ENCODE data around the gene TMEM229B. TPM values are rescaled to one million over a fixed set of nuclear protein-coding genes. Genes with fewer than 3 reads are reported as not detected.

Gene TMEM229B
- total RNA-seq, 2 donors from 2014 or later: 1.3 to 2.9 TPM

GRCh38 chr14:67477926-67478799, 10.4 kb downstream of the TMEM229B start:
- peaks cover 0 to under 1% of the 10 kb centered on the region in 2 donors for H3K4me1 ChIP-seq
- no peak overlapping the region for H3K27ac ChIP-seq
- no peak for TF ChIP-seq CTCF (IDR thresholded peaks at IDR 0.05)
- no peak for DNase-seq (ENCODE audit: low spot score)
- H3K27me3 ChIP-seq: no peaks in the 10 kb centered on the region
- no peaks in the 10 kb centered on the region for H3K9me3 ChIP-seq
- H3K4me3 ChIP-seq: no peak overlapping the region
- H3K36me3 ChIP-seq: no peaks in the 10 kb centered on the region

- no peak for TF ChIP-seq CTCF (IDR thresholded peaks at IDR 0.05)
- Histone ChIP-seq H3K9me3 (no peaks in the 10 kb centered on the region), H3K27me3 (no peaks in the 10 kb centered on the region), H3K4me3 (no peak overlapping the region), H3K4me1 (no peaks in the 10 kb centered on the region), H3K27ac (no peak overlapping the region), H3K36me3 (no peaks in the 10 kb centered on the region)
- DNase-seq (ENCODE audit: low spot score): no peak
These were observed 14.2 kb downstream of the TMEM229B start for GRCh38 chr14:67474366-67474765.

- DNase-seq (ENCODE audit: low spot score): no peak
- TF ChIP-seq CTCF (IDR thresholded peaks at IDR 0.05): no peak
- Histone ChIP-seq H3K9me3 (no peaks in the 10 kb centered on the region), H3K4me1 (no peaks in the 10 kb centered on the region), H3K27me3 (no peaks in the 10 kb centered on the region), H3K4me3 (no peak overlapping the region), H3K27ac (no peak overlapping the region), H3K36me3 (no peaks in the 10 kb centered on the region)
These were observed 15.0 kb downstream of the TMEM229B start for GRCh38 chr14:67473290-67474082.

GRCh38 chr14:67472726-67473125, 15.8 kb downstream of the TMEM229B start:
- DNase-seq (ENCODE audit: low spot score): no peak
- no peak overlapping the region for H3K4me3 ChIP-seq
- no peaks in the 10 kb centered on the region for H3K27me3 ChIP-seq
- H3K36me3 ChIP-seq: no peaks in the 10 kb centered on the region
- no peaks in the 10 kb centered on the region for H3K9me3 ChIP-seq
- no peaks in the 10 kb centered on the region for H3K4me1 ChIP-seq
- TF ChIP-seq CTCF (IDR thresholded peaks at IDR 0.05): no peak
- no peak overlapping the region for H3K27ac ChIP-seq

- Histone ChIP-seq H3K4me1 (no peaks in the 10 kb centered on the region), H3K9me3 (no peaks in the 10 kb centered on the region), H3K36me3 (no peaks in the 10 kb centered on the region), H3K27ac (no peak overlapping the region), H3K27me3 (no peaks in the 10 kb centered on the region), H3K4me3 (no peak overlapping the region)
- no peak for DNase-seq (ENCODE audit: low spot score)
- TF ChIP-seq CTCF (IDR thresholded peaks at IDR 0.05): no peak
These were observed 18.6 kb downstream of the TMEM229B start for GRCh38 chr14:67469954-67470353.
